NCI-H1436 treated with DMSO at 0.1 percent for 48 hours (cell line): ENCODE measurements around the gene RNPEPL1.
"Not testable (repeated sequence)": the region's sequence is repeated elsewhere in the genome, so short reads cannot be mapped to it uniquely, and the experiment has no call there.

ENCODE experiments used
- DNase-seq: peaks from one replicate; lab custom pipeline; 2025; lab: John Stamatoyannopoulos, UW

Gene RNPEPL1

DNA sequence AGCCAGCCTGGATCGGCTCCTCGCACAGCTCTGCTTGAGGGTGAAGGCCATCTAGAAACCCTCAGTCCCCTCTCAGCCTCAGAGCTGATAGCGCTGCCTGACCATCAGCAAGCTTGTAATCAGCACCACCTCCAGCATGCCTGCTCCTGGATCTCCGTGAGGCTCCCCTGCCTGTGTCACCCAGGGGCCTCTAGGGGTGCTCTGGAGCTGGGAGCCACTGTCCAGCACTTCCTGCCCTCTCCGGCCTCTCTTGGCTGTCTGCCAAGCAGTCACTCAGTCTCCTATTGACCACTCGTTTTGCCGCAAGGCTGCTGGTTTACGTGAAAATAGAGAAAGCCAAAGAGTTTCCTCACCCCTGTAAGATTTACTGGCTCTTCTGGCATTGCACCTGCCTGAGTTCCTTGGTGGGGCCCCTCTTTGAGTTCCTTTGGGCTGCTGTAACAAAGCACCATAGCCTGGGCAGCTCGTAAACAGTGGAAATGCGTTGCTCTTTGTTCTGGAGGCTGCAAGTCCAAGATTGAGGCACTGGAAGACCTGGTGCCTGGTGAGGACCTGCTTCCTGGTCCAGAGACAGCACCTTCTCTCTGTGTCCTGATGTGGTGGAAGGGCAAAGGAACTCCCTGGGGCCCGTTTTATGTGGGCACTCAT, 36.1 kb downstream of the RNPEPL1 start:
- DNase-seq, result no peak

DNA sequence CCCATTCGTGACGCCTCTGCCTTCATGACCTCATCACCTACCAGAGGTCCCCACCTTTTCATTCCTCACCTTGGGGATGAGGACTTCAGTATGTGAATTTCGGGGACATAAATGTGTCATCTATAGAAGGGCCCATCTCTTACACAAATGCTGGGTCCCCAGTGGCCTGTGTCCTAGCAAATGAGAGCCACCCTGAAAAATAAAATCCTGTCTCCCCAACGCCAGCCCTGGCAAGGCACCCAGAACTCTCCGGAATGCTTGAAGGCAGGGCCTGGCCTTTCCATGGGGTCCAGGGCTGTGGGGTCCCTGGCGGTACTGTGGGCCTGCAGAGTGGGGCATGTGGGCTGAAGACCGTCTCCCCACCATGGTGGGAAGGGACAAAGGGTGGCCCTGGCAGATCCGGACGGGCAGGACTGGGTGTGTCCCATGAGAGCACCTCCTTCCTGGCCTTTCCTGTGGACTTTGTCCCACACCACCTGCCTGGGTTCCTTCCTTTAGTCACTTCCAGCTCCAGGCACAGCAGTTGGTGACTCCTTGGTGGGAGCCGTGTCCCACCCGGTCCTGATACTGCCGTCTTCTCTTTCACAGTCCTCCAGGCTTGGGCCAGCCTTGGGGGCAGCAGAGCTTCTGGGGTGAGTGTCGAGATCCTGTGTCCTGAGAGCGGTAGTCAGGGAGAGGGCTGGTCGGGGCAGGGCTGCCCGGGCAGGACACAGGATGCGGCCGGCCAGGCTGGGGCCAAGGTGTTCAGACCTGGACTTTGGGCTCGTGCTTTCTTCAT, 36.8 kb downstream of the RNPEPL1 start:
- no peak for DNase-seq

DNA sequence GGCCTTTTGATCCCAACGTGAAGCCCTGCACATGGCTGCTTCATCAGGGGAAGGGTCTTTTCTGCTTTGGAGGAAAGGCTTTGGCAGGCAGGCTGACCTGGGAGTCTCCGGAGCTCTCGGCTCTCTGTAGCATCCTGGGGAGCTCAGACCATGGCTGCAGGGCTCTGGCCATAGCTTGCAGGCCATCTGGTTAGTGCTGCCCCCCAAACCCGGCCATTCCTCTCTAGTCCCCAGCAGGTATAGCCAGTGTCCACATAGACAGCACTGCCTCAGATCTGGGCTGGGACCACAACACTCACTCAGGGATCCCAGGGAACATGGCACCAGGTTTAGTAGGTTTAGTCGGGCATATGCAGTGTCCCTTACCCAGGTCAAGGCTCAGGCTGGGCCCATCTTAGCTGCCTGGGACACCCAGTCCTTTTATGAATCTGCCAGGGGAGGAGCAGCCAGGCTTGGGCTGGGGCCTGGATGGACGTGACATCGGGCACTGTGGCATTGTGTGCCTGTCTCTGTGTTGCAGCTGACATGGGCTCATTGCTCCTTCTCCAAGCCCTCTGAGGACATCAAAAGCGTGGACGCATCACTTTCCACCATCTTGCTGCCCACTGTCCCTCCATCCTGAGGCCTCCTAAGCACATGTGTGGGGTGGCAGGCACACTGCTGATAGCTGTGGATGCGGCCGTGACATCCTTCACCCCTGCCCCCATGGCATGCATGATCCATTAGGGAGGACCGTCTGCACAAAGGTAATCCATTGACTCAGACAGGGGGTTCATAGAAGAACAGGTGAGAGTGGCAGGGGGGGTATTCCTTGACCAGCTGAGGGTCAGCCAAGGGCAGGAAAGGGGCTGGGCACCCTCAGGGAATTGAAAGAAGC, 37.8 kb downstream of the RNPEPL1 start:
- DNase-seq, result no peak

DNA sequence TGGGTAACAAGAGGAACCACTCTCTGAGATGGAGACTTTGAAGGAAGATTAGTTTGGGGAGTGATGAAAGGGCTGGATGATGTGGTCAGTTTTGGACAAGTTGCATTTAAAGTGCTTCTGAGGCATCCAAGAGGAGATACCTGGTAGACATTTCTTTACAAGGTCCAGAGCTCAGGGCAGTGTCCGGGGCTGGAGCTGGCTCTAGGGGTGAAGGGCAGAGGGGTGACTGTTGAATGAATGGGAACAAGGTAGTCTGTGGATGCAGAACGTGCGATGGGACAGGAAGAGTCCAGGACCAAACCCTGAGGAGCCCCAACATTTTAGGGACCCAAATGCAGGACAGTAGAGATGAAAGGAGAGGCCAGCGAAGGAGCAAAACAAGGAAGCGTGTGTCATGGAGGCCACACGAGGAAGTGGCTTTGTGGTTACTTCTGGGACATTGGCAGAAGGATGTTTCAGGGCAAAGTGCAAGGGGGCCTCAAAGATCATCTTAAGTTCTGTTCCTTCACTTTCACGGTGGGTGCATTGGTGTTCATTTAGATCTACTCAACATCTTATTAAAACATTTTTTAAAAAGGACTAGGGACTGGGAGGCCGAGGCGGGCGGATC, 43.4 kb downstream of the RNPEPL1 start:
- no peak for DNase-seq

DNA sequence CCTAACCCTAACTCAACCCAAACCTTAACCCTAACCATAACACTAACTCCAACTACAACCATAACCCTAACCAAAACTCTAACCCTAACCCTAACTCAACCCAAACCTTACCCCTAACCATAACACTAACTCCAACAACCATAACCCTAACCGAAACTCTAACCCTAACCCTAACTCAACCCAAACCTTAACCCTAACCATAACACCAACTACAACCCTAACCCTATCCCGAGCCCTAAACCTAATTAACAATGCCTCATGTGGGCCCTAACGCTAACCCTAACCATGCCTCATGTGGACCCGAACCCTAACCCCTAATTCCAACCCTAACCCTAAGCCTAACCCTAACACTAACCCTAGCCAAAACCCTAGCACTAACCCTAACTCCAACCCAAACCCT, 45.5 kb downstream of the RNPEPL1 start:
- no peak for DNase-seq

DNA sequence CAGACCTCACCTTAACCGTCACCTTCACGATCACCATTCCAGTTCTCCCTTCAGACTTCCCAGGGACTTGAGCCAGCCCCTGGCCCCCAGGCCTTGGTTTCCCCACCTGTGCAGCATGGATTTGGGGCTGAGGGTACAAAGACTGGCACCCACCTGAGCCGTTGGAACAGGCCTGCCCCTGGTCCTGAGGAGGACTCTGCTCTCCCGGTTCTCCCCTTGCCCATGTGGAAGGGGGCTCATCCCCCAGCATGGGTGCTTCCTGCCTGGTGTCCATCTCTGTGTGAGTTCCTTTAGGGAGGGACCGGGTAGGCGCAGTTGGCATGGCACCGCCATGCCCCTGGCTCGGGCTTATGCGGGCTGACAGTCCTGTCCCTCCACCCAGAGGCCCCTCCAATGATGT, 46.1 kb downstream of the RNPEPL1 start:
- DNase-seq, result no peak

DNA sequence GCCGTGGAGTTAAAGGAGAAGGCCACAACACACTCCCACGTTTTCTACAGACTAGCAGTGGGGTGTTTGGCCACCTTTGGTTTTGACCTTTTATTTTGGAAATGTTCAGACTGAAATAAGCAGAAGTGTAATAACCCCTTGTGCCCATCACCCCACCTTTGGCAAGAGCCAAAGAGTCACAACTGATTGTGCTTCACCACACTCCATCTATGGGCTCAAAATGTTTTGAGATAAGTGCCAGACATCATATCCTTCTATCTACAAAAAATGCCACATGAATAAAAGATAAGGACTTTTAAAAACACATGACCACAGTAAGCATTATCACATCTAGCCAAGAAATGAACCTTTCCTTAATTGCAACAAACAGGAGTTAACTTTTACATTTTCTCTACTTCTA, 47.1 kb downstream of the RNPEPL1 start:
- no peak for DNase-seq

DNA sequence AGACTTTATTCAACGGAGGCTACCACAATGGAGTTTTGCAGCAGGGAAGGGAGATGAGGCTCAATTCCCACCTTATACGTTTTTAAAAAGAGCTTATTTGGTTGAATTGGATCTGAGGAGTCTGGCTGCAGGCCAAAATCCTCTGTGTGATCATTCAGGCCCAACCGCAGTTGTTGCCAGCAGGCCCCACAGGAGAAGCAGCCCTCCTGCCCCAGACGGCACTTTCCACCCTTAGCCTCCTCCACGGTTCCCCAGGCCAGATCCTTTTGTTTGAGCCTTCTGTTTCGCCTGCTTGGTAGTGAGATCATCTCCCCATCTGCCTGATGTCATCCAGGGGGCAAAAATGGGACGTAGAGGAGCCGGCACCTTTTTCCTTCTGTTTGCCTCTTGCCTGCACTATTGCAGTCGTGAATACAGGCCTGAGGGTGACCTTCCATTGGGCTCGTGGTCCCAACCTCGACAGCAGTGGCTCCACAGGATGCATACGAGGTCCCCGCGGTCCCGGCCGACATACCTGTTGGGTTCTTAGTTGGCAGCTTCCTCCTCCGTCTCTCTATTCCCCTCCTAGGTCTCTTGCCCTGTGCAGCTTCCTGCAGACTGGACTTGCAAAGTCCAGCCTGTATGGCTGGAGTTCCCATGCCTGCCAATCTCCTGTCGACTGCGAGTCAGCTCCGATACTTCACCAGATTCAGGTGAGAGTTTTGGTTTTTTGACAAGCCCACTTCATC, 47.7 kb downstream of the RNPEPL1 start:
- no peak for DNase-seq

DNA sequence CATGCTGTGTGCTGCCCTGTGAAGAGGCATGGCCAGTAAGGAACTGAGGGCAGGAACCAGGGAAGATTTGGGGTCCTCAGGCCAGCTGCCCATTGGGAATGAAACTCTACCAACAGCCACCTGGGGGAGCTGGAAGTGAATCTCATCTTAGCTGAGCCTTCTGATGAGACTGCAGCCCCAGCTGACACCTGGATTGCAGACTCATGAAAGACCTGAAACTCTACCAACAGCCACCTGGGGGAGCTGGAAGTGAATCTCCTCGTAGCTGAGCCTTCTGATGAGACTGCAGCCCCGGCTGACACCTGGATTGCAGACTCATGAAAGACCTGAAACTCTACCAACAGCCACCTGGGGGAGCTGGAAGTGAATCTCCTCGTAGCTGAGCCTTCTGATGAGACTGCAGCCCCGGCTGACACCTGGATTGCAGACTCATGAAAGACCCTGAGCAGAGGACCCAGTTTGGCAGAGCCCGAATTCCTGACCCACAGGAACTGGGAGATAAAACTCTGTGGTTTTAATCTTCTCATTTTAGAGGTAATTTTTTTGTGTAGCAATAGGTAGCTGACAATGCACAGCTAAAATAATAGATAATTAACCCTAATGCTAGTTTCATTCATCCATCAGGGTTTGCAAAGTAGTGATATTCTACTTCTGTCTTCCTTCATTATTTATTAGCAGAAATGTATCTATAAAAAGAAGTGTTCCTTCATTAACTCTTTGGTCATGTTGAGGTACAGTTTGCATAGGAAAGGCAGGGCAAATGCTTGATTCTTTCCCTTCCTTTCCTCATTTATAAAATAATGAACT, 48.8 kb downstream of the RNPEPL1 start:
- not testable (repeated sequence) for DNase-seq

DNA sequence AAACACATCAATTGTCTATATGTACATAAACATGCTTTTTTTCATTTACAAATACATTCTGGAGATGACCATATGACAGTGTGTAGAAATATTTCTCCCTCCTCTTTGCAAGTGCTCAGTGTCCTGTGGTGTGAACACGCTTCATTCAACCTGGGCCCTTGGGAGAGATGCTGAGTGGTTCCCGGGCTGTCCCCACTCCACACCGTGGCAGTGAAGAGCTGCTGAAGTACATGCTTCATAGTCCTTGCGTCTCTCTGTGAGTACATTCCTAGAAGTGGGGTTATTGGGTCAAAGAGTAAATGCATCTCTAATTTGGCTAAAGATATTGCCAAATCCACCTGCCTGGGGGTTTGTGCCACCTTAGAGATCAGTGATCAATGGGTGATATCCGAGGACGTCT, 50.5 kb downstream of the RNPEPL1 start:
- no peak for DNase-seq

DNA sequence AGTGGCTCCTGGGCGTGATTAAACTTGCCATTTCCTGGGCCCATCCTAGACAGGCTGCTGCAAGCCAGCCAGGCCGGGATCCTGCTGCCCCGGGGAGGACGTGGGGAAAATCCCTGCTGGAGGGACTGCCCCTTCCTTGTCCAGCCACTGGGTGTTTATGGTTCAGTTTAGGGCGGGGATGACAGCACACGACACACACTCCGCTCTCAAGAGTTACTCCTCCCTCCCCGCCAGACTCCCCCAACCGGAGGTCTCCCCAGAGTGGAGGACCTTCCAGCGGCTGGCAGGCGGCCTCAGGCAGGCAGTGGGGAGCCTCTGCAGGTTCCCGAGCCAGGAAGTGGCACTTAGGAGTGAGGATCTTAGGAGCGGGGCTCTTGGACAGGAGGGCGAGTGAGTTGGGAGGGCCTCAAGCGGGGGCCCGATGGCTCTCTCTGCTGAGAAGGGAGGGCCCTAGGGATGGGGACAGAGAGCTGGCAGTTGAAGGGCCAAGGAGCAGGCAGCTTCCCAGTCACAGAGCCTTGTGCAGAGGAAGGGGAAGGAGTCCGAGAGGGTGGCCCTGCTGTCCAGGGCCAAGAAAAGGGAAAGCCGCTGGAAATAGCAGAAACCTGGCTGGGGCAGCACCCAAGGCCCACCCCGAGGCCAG, 51.3 kb downstream of the RNPEPL1 start:
- DNase-seq, result no peak

DNA sequence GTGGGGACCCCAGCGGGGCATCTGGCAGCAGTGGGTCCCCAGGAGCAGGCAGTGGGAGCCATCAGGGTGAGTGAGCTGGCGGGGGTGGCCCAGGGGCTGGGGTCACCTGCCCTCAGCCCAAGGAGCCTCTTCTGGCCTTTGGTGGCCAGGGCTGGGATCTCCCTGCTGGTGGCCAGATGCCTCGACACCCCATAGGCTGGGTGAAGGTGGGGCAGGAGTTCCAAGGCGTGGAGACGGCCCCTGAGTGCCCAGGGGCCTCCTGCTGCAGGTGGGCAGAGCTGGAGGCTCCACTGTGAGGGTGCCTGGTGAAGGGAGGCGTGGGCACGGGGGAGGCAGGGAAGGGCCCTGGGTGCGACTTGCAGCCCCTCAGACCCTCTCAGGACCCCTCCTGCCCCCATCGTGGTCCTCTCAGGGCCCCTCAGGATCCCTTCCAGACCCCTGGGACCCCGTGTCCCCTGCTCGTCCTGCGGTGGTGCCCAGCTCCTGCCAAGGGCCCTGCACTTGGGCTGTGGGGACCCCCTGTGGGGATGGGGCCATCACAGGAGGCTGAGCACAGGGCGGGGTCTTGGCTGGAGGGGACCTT, 52.0 kb downstream of the RNPEPL1 start:
- DNase-seq, result no peak

DNA sequence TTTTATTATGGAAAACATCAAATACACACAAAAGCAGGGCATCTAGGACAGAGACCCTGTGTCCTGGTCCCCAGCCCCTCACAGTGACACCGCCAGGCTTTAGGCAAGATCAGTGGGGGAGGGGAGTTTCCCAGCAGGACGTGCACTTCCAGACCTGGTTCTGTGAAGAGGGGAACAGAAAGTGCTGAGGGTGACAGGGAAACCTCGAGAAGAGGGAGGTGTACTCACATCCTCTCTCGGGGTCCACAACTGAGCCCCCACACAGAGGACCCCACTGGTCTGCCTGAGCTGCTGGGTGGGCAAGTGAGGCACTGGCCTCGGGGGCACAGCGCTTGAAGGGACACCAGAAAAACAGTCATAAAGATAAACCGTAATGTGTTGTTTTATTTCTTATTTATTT, 52.6 kb downstream of the RNPEPL1 start:
- DNase-seq, result no peak

DNA sequence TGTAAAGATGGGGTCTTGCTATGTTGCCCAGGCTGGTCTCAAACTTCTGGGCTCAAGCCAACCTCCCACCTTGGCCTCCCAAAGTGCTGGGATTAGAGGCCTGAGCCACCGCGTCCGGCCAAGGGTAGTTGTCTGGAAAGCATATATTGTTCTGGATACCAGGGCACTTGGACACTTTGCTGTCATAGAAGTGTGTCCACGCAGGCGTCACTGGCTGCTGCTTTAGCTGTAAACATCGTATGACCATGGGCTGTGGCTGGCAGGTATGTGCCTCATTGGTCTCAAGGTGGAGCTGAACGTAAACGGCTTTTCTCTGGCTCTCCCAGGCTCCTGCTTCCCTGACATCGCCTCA, 53.8 kb downstream of the RNPEPL1 start:
- no peak for DNase-seq

DNA sequence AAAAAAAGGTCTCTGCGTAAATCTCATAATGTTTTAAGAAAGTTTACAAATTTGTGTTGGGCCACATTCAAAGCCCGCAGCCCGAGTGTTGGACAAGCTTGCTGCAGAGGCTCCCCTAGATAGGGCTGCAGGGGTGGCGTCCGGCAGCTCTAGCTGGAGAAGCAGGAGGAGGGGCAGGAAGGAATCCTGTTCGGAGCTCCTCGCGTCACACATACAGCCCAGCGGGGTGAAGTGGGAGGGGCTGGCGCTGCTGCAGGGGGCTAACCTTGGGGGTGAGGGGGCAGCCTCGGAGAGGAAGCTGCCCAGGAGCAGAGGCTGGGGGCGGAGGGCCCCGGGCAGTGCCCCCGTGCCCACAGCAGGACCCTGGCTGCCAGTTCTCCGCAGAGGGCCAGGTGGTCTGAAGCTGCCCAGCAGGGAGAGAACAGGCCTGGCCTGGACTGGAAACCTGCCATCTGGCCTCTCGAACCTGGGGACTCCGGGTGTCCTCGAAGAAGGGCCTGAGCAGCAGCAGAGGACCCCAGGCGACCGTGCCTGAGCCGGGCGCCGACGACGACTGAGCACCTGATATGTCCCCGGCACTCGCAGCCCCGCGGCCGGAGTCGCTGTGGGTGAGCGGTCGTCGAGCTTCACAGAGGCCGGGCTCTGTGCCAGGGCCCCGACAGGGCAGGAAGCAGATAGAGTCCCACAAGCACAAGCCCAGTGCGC, 54.4 kb downstream of the RNPEPL1 start:
- no peak for DNase-seq

DNA sequence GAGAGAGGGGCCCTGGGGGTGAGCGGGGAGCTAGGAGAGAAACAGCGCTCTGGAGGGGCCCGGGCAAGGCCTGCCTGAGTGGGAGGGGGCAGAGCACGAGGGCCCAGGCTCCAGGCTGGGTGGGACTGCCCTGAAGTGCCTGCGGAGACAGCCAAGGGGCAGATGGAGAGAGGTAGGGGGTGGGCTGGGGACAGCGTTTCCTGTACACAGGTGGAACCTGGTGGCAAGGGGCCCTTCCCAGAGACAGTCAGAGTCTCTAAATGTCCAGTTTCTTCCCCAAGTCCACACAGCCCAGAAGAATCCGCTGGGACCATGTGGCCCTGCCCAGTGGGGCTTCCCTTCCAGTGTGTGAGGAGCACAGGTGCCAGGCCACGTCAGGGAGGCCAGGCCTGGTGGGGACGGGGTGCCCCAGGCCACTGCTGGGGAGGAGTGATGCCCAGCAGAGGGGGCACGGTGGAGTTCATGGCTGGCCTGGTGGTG, 55.3 kb downstream of the RNPEPL1 start:
- no peak for DNase-seq

DNA sequence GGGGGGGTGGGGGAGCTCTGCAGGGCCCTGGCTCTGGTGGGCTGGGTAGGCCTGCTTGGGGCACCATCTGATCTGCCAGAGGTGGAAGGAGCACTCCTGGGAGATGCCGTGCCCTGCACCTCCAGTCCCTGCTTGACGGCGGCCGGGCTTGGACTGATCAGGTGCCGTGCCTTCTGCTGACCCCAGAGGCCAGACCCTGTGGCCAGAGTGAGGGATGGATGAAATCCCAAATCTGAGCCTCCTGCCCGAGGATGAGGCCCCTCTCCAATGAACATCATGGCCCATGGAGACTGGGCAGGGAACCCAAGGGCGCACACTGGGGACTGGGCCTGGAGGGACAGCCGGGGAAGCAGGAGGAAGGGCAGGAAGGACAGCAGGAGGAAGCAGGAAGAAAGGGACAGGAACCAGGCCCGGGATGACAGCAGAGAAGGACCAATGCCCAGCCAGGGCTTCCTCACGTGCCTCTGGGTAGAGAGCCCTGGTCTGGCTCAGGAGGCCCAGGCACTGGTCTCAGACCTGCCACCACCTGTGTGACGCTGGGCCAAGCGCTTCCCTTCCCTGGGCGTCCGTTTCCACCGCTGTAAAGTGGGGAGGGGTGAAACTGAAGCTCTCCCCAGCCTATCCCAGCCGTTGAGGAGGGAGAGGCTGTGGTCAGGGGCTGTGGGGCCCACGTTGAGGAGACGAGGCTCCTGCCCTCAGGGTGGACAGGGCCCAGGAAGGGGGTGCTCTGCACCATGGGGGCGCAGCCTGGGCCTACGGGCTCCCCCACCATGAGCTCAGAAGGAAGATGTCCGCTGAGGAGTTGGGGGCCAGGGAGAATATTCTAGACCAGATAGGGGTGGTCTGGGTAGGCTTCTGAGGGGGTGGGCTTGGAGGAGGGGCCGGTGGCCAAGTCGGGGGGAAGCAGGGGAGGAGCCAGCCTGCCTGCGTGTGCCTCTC, 56.0 kb downstream of the RNPEPL1 start:
- no peak for DNase-seq

DNA sequence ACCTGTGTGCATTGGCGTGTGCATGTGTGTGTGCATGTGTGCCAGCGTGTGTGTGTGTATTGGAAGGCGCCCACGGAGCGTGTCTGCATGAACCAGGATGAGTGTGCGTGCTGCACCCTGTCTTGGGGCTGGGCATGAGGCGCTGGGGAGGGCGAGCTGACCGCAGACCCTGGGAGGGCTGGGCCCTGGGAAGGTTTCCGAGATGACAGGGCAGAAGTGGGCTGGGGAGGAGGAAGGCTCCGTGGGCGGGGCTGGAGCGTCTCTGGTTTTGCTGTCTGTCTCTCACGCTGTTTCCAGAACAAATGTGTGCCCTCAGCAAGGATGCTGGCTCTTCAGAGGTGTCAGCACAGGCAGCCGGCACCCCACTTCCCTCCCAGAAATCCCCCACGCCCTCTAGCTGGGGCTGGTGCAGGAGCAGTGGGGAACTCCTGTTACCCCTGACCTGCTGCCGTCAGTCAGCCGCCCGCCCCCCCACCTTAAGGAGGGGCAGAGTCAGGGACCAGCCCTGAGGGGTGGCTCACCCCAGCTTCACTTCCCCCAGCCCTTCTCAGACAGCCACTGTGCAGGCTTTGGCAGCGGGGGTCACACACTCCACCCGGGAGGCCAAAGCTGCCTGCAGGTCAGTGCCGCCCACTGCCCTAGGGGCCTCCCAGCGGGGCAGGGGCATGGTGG, 56.8 kb downstream of the RNPEPL1 start, which contains the start of gene GPR35:
Gene GPR35 (plus strand): TSS at position 531 of the 672 bp plus-strand sequence. CDS start 4,473 bp downstream, outside the sequence.
- no peak for DNase-seq
